ENCODE measurements around the gene OR11H1.
"Not testable (repeated sequence)": the region's sequence is repeated elsewhere in the genome, so short reads cannot be mapped to it uniquely, and the experiment has no call there.

Gene OR11H1, protein sequence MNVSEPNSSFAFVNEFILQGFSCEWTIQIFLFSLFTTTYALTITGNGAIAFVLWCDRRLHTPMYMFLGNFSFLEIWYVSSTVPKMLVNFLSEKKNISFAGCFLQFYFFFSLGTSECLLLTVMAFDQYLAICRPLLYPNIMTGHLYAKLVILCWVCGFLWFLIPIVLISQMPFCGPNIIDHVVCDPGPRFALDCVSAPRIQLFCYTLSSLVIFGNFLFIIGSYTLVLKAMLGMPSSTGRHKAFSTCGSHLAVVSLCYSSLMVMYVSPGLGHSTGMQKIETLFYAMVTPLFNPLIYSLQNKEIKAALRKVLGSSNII

DNA sequence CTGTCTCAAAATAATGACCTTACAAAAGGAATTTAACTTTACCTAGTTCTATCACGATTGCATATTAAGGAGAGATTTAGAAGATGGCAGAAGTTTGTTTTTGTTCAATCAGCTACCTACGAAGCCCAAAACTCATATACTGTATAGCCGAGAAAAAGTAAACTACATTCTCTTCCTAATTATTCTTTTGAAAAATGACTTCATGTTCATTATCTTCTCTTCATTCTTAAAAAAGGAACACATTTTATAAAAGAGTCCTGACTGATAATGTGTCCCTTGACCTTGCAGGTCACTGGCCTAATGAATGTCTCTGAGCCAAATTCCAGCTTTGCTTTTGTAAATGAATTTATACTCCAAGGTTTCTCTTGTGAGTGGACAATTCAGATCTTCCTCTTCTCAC is at the start of gene OR11H1:
Gene OR11H1 (plus strand): TSS at position 301 of the 400 bp plus-strand sequence. CDS start 0 bp downstream, at position 301.
- not testable (repeated sequence) for DNase-seq (ENCODE audit: low read depth)

DNA sequence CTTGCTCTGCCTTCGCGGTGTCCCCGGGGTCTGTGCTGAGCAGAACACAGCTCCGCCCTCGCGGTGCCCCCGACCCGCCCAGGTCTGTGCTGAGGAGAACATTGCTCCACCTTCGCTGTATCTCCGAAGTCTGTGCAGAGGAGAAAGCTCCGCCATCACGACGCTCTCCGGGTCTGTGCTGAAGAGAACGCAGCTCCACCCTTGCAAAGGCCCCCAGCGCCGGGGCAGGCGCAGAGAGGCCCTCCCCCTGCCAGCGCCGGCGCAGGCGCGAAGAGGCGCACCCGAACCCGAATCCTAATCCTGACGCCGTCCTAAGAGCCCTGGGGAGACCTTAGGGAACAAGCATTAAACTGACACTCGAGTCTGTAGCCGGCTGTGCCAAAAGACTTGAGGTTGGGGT is 18.0 kb upstream of the OR11H1 start:
- not testable (repeated sequence) for DNase-seq (ENCODE audit: low read depth)

DNA sequence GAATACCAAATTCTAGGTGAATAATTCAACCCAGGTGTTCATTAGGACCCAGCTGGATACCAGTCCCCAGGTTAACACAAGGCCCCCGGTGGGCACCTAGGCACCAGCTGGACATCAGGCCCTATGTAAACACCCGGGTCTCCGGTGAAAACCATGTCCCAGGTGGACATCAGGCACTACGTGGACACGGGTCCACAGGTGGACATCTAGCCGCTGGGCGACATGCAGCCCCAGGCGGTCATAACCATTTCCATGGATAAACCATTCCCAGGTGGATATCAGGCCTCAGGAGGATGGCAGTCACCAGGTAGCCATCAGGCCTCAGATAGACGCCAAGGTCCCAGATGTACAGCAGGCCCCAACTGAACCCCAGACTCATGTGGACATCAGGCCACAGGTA is 12.1 kb upstream of the OR11H1 start:
- DNase-seq (ENCODE audit: low read depth): not testable (repeated sequence)

DNA sequence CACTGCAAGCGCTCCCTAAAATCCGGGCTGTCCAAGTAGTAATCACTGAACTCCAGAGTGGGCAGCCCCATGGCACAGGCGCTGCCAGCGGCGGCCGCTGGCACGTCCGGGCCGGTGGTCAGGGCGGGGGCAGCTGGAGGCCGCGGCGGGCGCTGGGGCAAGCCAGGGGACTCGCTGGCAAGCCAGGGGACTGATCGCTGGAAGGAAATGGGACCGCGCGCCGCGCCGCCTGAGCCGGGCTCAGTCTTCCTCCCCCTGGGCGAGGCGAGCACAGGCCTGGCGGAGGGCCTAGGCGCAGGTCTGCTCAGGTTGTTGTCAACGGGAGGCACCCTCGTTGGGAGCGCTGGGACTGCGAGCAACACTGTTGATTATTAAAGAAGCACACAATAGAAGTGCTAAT is 25.8 kb downstream of the OR11H1 start:
- not testable (repeated sequence) for DNase-seq (ENCODE audit: low read depth)

DNA sequence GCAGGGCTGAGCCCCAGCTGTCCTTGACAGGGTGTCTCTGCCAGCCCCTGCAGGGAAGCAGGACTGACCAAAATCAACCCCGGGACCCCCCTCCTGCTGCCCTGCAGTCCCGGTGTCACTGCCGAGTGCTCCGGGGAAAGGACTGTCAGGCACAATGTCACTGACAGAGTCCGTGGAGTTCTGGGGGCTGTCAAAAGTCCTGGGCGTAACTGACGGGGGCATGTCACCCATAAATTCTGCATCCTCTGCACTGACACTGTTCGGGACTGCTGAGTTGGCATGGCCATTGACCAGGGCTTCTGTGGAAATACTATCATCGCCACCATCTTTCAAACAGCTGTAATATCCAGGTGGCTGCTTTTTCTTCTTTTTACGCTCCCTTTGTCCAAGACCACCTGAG is 35.5 kb downstream of the OR11H1 start:
- not testable (repeated sequence) for DNase-seq (ENCODE audit: low read depth)

DNA sequence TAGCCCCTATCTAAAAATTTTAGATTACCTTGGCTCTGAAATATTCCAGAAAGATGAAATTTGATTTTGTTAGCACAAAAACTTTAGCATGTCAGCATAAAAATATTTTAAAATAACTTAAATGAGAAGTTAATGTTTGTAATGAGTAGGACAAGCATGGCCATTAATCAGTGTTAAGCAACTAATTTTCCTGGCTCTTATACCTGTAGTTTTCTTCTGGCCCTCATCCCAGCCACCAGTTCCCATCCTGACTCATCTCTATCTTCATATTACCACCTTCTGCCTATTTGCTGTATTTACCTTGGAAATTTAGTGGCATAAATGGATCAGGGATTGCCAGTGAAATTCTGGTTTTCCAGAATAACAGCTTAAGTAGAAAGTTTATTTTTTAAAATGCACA is 37.1 kb downstream of the OR11H1 start:
- DNase-seq (ENCODE audit: low read depth): not testable (repeated sequence)
